ENCODE measurements around the gene OCA2. TPM values are rescaled to one million over a fixed set of nuclear protein-coding genes. Genes with fewer than 3 reads are reported as not detected.

OCA2 gene
- total RNA-seq, 1 donor from 2014 or later = 1.7 TPM

DNA sequence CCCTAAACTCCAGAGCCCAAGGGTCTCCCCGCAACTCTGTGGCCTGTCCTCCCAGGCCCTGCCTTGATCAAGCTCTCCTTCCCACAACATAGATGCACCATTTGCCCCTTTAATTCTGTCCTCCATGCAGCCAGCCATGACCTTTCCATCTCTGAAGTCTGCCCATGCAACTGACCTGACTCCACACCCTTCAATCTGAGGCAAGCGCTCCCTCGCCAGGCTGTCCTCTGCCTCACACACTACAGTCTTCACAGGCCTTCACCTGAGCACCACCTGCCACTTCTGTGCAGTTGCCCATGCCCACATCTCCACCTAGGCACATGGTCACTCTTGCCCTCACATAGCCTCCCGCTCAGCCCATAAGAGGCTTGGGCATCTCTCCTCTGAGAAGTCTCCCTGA, 244.0 kb downstream of the OCA2 start:
- H3K4me1 Mint-ChIP-seq (ENCODE audit: low read depth, unreplicated experiment) = no peaks in the 10 kb centered on the region
- peaks cover 5% of the 10 kb centered on the region for H3K36me3 Mint-ChIP-seq (ENCODE audit: unreplicated experiment)
- TF ChIP-seq, protein P1, sequence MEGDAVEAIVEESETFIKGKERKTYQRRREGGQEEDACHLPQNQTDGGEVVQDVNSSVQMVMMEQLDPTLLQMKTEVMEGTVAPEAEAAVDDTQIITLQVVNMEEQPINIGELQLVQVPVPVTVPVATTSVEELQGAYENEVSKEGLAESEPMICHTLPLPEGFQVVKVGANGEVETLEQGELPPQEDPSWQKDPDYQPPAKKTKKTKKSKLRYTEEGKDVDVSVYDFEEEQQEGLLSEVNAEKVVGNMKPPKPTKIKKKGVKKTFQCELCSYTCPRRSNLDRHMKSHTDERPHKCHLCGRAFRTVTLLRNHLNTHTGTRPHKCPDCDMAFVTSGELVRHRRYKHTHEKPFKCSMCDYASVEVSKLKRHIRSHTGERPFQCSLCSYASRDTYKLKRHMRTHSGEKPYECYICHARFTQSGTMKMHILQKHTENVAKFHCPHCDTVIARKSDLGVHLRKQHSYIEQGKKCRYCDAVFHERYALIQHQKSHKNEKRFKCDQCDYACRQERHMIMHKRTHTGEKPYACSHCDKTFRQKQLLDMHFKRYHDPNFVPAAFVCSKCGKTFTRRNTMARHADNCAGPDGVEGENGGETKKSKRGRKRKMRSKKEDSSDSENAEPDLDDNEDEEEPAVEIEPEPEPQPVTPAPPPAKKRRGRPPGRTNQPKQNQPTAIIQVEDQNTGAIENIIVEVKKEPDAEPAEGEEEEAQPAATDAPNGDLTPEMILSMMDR (IDR thresholded peaks at IDR 0.05; ENCODE audit: partially characterized antibody, unreplicated experiment) = no peak
- H3K9me3 Mint-ChIP-seq (ENCODE audit: unreplicated experiment) = peaks cover 1% of the 10 kb centered on the region
- DNase-seq = no peak
- H3K27ac Mint-ChIP-seq (ENCODE audit: unreplicated experiment) = no peak overlapping the region
- peaks cover 4% of the 10 kb centered on the region for H3K27me3 Mint-ChIP-seq (ENCODE audit: unreplicated experiment)
- no peak overlapping the region for H3K4me3 Mint-ChIP-seq (ENCODE audit: unreplicated experiment)

GRCh38 chr15:27854601-27855000, 244.5 kb downstream of the OCA2 start:
- peaks cover 5% of the 10 kb centered on the region for H3K36me3 Mint-ChIP-seq (ENCODE audit: unreplicated experiment)

GRCh38 chr15:27853624-27854455, 245.3 kb downstream of the OCA2 start:
- TF ChIP-seq, protein P1 (IDR thresholded peaks at IDR 0.05; ENCODE audit: partially characterized antibody, unreplicated experiment) = no peak
- H3K9me3 Mint-ChIP-seq (ENCODE audit: unreplicated experiment) = peaks cover 6% of the 10 kb centered on the region
- no peak overlapping the region for H3K4me3 Mint-ChIP-seq (ENCODE audit: unreplicated experiment)
- no peak overlapping the region for H3K27ac Mint-ChIP-seq (ENCODE audit: unreplicated experiment)
- H3K27me3 Mint-ChIP-seq (ENCODE audit: unreplicated experiment) = peaks cover 2% of the 10 kb centered on the region
- DNase-seq = no peak
- peaks cover 9% of the 10 kb centered on the region for H3K36me3 Mint-ChIP-seq (ENCODE audit: unreplicated experiment)
- no peaks in the 10 kb centered on the region for H3K4me1 Mint-ChIP-seq (ENCODE audit: low read depth, unreplicated experiment)

More at GRCh38 chr15:27854601-27855000, 244.5 kb downstream of the OCA2 start:
- Mint-ChIP-seq H3K27ac (ENCODE audit: unreplicated experiment) (no peak overlapping the region), H3K4me3 (ENCODE audit: unreplicated experiment) (no peak overlapping the region), H3K4me1 (ENCODE audit: low read depth, unreplicated experiment) (no peaks in the 10 kb centered on the region), H3K27me3 (ENCODE audit: unreplicated experiment) (peaks cover 2% of the 10 kb centered on the region), H3K9me3 (ENCODE audit: unreplicated experiment) (peaks cover 1% of the 10 kb centered on the region)
- no peak for DNase-seq
- TF ChIP-seq, protein P1 (IDR thresholded peaks at IDR 0.05; ENCODE audit: partially characterized antibody, unreplicated experiment) = no peak

- H3K4me3 Mint-ChIP-seq (ENCODE audit: unreplicated experiment) = no peak overlapping the region
- no peak for DNase-seq
- H3K4me1 Mint-ChIP-seq (ENCODE audit: low read depth, unreplicated experiment) = no peaks in the 10 kb centered on the region
- H3K27ac Mint-ChIP-seq (ENCODE audit: unreplicated experiment) = no peak overlapping the region
- H3K36me3 Mint-ChIP-seq (ENCODE audit: unreplicated experiment) = peaks cover 9% of the 10 kb centered on the region
- peaks cover 2% of the 10 kb centered on the region for H3K27me3 Mint-ChIP-seq (ENCODE audit: unreplicated experiment)
- TF ChIP-seq, protein P1 (IDR thresholded peaks at IDR 0.05; ENCODE audit: partially characterized antibody, unreplicated experiment) = no peak
- peaks cover 6% of the 10 kb centered on the region for H3K9me3 Mint-ChIP-seq (ENCODE audit: unreplicated experiment)
These were observed 247.3 kb downstream of the OCA2 start for GRCh38 chr15:27851858-27852210.

Data from glutamatergic neuron (in vitro differentiated cells).